Activated T-helper 1 cell treated with anti-CD3 and anti-CD28 coated beads, Interleukin-12 subunit alpha, Interleukin-12 subunit beta, Interleukin-2, Interleukin-4 antibody, amounts not matched to agents 30 ng/mL and 10 ng/mL and 1 ng/mL, durations not matched to agents 14 hours and 24 hours and 36 hours (primary cell): Measurements from ENCODE around the gene NTF3. TPM values are rescaled to one million over a fixed set of nuclear protein-coding genes. Genes with fewer than 3 reads are reported as not detected.

ENCODE experiments used
- DNase-seq: peaks from one replicate; pipeline ENCODE4 v3.0.0; 2021; ENCODE audit warnings: low spot score
- H3K27ac Mint-ChIP-seq: one replicate; pipeline ENCODE4 v1.8.0; 2021; ENCODE audit warnings: mild to moderate bottlenecking, mixed read lengths
- H3K27me3 Mint-ChIP-seq: one replicate; pipeline ENCODE4 v1.8.0; 2022; ENCODE audit warnings: mild to moderate bottlenecking, moderate library complexity, mixed read lengths; ENCODE audit not compliant: insufficient read depth
- H3K36me3 Mint-ChIP-seq: one replicate; pipeline ENCODE4 v1.8.0; 2021; ENCODE audit warnings: low read depth, mixed read lengths
- H3K4me1 Mint-ChIP-seq: one replicate; pipeline ENCODE4 v1.8.0; 2021; ENCODE audit warnings: low read depth, mixed read lengths
- H3K4me3 Mint-ChIP-seq: one replicate; pipeline ENCODE4 v1.8.0; 2021; ENCODE audit warnings: mild to moderate bottlenecking, moderate library complexity, mixed read lengths
- H3K9me3 Mint-ChIP-seq: one replicate; pipeline ENCODE4 v1.8.0; 2021; ENCODE audit warnings: mixed read lengths
- intact Hi-C: fragments of 100-400 bp; cut with micrococcal nuclease; formaldehyde crosslinking; loops from one replicate; pipeline ENCODE4 v1.15.1; 2024
- total RNA-seq: library from RNA; stranded (reverse); gene quantifications from 2 replicates; pipeline ENCODE4 v1.2.3, GENCODE V29; 2022

The NTF3 gene
- total RNA-seq, 1 donor from 2014 or later, result not detected

DNA sequence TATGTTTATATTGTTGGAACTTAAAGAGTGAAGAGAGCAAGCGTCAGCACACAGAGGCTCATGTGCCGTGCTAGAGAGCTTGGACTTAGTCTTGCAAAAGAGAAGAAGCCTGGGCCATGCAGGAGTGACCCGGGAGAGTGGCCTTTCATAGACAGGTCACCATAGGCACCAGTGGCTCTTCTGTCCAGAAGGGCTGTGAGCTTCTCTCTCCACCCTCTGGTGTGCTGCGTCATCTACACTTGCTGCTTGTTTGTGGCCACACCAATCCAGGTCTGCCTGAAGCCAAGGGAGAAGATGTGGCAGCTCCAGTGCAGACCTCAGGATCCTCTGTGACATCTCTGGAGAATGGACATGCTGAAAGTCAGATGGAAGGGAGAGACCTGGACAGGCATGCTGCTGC, 74.4 kb downstream of the NTF3 start:
- H3K27ac Mint-ChIP-seq, result no peak overlapping the region
- H3K4me3 Mint-ChIP-seq, result no peak overlapping the region
- H3K4me1 Mint-ChIP-seq, result no peaks in the 10 kb centered on the region
- no peak for DNase-seq
- no peaks in the 10 kb centered on the region for H3K36me3 Mint-ChIP-seq
- peaks cover 4% of the 10 kb centered on the region for H3K27me3 Mint-ChIP-seq
- H3K9me3 Mint-ChIP-seq, result no peaks in the 10 kb centered on the region
- intact Hi-C loops, result no loop called here

DNA sequence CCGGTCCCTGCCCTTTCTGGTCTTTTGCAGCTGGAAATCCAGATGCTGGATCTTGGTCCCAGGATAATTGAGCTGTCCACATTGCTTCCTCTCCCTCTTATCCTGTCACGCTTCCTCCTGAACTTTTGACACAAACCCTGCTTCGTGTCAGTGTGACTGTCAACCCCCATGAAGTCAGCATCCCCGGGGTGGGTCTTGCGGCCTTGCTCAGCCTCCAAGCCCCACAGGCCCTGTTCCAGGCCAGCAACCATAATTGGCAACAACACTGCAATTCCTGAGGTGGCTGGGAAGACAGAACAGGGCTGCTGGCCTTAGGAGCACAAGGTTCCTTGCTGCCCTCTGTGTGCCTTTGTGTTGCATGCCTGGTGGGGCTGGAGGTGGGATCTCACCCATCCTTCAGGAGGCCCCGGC, 74.9 kb downstream of the NTF3 start:
- Mint-ChIP-seq H3K27ac (no peak overlapping the region), H3K4me1 (no peaks in the 10 kb centered on the region), H3K36me3 (no peaks in the 10 kb centered on the region), H3K27me3 (peaks cover 4% of the 10 kb centered on the region), H3K4me3 (no peak overlapping the region), H3K9me3 (no peaks in the 10 kb centered on the region)
- intact Hi-C loops, result no loop called here
- DNase-seq, result no peak

DNA sequence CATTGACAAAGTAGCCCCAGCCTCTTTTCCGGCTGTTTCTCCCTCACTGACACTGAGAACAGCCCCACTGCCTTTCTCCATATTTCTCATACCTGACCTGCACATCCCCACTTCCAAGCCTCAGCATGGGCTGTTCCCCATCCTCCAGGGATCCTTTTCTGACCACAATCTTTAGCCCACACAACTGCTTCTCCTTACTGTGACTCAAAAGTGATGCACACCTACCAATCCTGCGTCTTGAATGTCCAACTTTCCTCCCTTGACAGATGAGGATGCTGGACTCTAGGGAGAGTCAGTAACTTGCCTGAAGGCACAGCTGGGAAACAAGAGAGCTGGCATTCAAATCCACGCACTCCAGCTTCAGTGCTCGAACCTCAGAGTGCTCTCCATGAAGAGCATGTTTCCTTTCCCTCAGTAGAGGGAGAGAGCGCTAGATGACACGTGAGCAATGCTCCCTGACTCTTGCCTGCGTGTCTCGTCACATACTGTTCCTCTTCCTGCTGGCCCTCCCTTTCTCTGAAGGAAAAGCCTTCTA, 75.6 kb downstream of the NTF3 start:
- no peak overlapping the region for H3K4me3 Mint-ChIP-seq
- H3K9me3 Mint-ChIP-seq, result no peaks in the 10 kb centered on the region
- H3K27ac Mint-ChIP-seq, result no peak overlapping the region
- H3K36me3 Mint-ChIP-seq, result no peaks in the 10 kb centered on the region
- no peak for DNase-seq
- H3K27me3 Mint-ChIP-seq, result peaks cover 4% of the 10 kb centered on the region
- intact Hi-C loops, result no loop called here
- H3K4me1 Mint-ChIP-seq, result no peaks in the 10 kb centered on the region

DNA sequence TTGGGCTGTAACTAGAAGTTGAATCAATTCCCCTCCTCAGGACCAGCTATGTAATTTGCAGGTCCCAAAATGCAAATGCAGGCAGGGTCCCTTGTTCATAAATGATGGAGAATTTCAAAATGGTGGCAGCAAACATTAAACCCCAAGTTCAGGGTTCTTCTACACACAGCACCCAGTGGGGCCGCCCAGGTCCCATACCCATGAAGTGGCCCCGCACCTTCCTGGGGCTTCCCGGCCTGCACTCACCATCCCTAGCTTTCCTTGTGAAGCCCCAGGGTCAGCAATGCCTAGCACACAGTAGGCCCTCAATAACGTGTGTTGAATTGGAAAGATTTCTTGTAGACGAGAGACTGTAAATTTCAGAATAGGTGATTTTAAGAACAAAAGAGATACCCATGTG, 76.0 kb downstream of the NTF3 start:
- intact Hi-C loops, result no loop called here
- Mint-ChIP-seq H3K27ac (no peak overlapping the region), H3K4me3 (no peak overlapping the region), H3K27me3 (peaks cover 4% of the 10 kb centered on the region), H3K9me3 (no peaks in the 10 kb centered on the region), H3K4me1 (no peaks in the 10 kb centered on the region), H3K36me3 (no peaks in the 10 kb centered on the region)
- DNase-seq, result no peak

DNA sequence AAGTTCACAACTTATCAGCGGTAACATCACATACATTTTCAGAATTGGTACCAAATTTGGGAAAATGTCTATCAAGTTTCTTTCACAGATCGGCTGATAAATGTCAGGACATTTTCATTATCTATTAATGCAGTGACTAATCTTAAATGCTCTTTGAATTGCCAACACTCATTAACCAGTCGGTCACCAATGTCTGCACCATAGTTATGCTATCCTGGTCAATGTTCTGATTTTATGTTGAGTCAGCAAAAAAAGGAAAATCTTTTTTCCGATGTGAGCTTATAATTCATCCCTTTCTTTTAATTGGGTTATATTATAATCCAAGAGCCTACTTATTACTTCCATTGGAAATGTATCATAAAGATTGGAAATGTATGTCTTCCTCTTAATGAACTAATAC, 77.2 kb downstream of the NTF3 start:
- Mint-ChIP-seq H3K27me3 (peaks cover 4% of the 10 kb centered on the region), H3K4me1 (no peaks in the 10 kb centered on the region), H3K27ac (no peak overlapping the region), H3K9me3 (no peaks in the 10 kb centered on the region), H3K36me3 (no peaks in the 10 kb centered on the region), H3K4me3 (no peak overlapping the region)
- DNase-seq, result no peak
- intact Hi-C loops, result no loop called here

DNA sequence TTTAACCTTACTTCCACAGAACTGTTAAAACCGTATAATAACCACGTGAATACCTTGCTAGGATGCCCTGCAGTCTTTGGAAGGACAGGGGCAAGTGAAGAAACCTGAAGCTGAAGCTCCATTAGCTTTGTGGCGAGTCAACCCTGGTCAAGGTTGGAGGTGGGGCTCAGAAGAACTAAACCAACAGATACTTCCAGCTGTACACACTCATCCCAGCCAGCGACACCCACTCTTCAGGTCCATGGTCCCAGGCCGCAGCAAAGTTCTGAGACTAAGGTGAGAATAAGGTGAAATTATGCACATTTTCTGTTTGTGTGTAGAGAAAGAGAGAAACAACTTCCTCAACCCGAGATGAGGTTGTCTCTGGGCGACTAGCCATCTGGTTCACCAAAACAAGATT, 77.6 kb downstream of the NTF3 start:
- no peaks in the 10 kb centered on the region for H3K36me3 Mint-ChIP-seq
- H3K4me1 Mint-ChIP-seq, result no peaks in the 10 kb centered on the region
- no peak overlapping the region for H3K27ac Mint-ChIP-seq
- DNase-seq, result no peak
- H3K9me3 Mint-ChIP-seq, result no peaks in the 10 kb centered on the region
- intact Hi-C loops, result no loop called here
- no peak overlapping the region for H3K4me3 Mint-ChIP-seq
- peaks cover 4% of the 10 kb centered on the region for H3K27me3 Mint-ChIP-seq

DNA sequence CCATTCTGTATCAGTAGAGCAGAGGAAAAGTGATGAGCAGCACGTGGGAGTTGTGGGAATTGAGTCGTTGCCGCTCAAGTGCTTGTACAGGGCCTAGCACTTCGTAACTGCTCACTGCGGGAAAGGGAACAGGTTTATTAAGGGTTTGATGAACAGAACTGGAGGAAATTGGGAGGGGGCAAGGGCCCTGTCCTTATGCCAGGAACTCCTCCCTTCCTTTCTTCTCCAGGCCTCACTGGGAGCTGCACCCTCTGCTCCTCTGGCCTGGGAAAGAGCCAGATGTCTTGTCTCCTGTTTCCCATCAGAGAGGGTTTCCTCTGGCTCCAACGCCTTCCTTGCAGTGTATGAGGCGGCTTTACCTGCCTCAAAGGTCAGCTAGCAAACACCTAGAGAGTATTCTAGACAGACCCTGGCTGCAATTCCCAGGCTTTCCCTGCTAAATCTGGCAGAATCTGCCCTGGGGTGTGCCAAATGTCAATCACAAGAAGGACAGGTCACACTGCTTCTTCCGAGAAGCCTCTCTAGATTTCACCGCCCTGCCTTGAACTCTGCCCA, 78.4 kb downstream of the NTF3 start:
- intact Hi-C loops, result no loop called here
- peaks cover 2% of the 10 kb centered on the region for H3K27me3 Mint-ChIP-seq
- no peak overlapping the region for H3K4me3 Mint-ChIP-seq
- no peak for DNase-seq
- no peaks in the 10 kb centered on the region for H3K9me3 Mint-ChIP-seq
- H3K27ac Mint-ChIP-seq, result no peak overlapping the region
- no peaks in the 10 kb centered on the region for H3K36me3 Mint-ChIP-seq
- H3K4me1 Mint-ChIP-seq, result no peaks in the 10 kb centered on the region

DNA sequence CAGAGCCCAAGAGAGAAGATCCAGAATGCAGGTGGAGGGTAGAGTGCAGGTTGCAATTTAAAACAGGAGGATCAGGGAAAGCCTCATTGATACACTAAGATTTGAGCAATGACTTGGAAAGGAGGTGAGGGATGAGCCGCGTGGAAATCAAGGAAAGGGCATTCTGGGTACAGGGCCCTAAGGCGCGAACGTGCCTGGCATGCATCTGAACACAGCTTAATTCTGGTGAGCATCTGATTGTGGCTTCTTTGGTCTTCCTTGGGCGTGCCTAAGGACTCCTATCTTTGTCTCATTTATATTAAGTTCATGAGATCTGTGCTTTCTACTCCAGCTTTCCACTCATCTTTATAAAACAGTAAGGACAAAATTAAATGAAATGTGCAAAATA, 79.3 kb downstream of the NTF3 start:
- DNase-seq, result no peak
- Mint-ChIP-seq H3K4me1 (no peaks in the 10 kb centered on the region), H3K4me3 (no peak overlapping the region), H3K27me3 (peaks cover 2% of the 10 kb centered on the region), H3K27ac (no peak overlapping the region), H3K36me3 (no peaks in the 10 kb centered on the region), H3K9me3 (no peaks in the 10 kb centered on the region)
- intact Hi-C loops, result no loop called here

DNA sequence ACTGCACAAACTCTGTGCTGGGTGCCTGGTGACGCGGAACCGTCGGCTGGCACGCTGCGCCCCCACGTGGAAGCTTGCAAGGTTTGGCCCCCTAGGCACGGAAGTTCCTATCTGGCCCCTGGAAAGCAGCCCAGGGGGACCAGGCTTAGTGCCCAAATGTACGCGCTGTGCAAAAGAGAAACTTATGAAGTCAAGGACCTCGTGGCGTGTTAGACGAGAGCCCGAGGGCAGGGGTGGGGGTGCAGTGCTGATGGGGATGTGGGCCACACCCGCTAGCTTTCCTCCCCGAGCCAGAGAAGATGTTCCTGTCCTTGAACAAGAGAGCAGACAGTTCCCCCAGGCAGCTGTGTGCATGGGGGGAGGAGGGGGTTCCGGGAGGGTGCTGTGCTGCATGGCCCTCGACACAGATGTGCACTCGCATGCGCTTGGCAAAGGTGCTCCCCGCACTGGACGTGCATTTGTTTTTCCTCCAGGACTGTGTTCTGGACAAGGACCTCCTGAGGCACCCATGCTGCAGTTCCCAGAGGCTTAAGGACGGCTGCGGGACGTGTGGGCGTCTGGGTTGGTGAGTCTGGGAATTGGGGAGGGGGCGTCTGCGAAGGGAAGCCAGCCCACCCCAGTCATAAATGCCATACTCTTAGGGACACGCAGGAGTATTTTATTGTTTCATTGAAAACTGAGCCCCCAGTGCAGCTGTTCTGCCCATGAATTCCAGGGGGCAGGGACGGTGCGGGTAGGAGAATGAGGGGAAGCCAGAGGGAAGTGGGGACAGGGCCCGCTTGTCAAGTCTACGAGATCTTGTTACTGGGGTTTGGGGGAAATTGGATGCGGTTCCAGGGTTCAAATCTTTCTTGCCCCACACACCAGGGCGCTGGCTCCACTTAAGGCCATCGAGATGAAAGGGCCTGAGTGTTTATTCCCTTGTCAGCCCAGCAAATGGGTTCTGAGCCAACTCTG, 80.0 kb downstream of the NTF3 start:
- intact Hi-C loops, result no loop called here
- Mint-ChIP-seq H3K36me3 (no peaks in the 10 kb centered on the region), H3K9me3 (no peaks in the 10 kb centered on the region), H3K27me3 (peaks cover 2% of the 10 kb centered on the region), H3K4me3 (no peak overlapping the region), H3K27ac (no peak overlapping the region), H3K4me1 (no peaks in the 10 kb centered on the region)
- no peak for DNase-seq

DNA sequence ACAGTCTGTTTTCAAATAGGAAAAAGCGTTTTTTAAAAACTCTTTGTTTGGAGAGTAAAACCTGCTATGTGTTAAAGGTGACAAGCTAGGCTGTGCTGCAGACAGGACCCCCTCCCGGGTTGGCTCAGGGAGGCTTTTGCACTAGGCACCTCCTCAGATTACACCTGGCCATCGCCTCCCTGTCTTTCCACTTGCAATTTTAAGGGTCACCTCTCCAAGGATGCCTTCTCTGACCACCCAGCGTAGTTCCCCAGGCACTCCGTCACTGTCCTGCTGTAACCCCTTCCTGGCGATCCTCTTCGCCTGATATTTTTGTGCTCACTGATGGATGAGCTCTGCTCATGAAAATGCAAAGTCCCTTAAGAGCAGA, 80.7 kb downstream of the NTF3 start:
- H3K27ac Mint-ChIP-seq, result no peak overlapping the region
- intact Hi-C loops, result no loop called here
- no peaks in the 10 kb centered on the region for H3K9me3 Mint-ChIP-seq
- no peaks in the 10 kb centered on the region for H3K36me3 Mint-ChIP-seq
- DNase-seq, result no peak
- no peaks in the 10 kb centered on the region for H3K4me1 Mint-ChIP-seq
- H3K27me3 Mint-ChIP-seq, result peaks cover 2% of the 10 kb centered on the region
- no peak overlapping the region for H3K4me3 Mint-ChIP-seq

DNA sequence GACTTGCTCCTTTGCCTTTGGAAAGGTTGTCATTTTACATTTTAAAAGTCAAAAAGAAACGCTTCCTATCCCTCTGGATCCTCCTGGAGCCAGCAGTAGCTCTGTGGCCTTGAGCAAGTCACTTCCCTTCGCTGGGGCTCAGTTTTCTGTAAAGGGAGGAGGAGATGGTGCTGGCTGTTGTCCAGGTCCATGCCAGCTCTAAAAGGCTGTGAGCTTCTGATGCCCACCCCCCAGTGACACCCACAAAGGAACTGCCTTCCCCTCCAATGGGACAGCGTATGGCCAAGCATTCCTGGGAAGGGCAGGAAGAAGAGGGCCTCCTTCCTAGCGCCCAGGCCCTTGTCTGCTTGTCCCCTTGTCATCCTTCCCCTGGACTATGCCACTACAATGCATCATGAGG, 81.5 kb downstream of the NTF3 start:
- H3K36me3 Mint-ChIP-seq, result no peaks in the 10 kb centered on the region
- no peaks in the 10 kb centered on the region for H3K4me1 Mint-ChIP-seq

DNA sequence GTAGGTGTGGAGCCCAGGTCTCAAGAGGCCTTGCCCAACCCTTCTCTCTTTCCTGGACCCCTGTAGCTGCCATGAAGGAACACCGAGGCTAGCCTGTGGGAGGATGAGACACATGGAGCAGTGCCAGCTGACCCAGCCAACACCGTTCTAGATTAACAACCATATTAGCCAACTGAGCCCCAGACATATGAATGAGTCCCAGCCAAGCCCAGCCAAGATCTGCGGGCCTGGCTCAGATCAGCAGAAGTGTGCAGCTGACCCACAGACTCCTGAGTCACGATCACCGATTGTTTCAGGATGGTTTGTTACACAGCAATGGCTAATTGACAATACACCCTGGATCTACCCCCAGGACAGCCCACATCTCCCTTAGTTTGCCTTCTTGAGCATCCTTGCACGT, 82.1 kb downstream of the NTF3 start:
- Mint-ChIP-seq H3K4me3 (no peak overlapping the region), H3K4me1 (no peaks in the 10 kb centered on the region), H3K27ac (no peak overlapping the region), H3K36me3 (no peaks in the 10 kb centered on the region), H3K9me3 (no peaks in the 10 kb centered on the region), H3K27me3 (peaks cover 2% of the 10 kb centered on the region)
- intact Hi-C loops, result no loop called here
- DNase-seq, result no peak

More for the DNA sequence above, 81.5 kb downstream of the NTF3 start:
- peaks cover 2% of the 10 kb centered on the region for H3K27me3 Mint-ChIP-seq
- no peaks in the 10 kb centered on the region for H3K9me3 Mint-ChIP-seq
- intact Hi-C loops, result no loop called here
- no peak for DNase-seq
- no peak overlapping the region for H3K27ac Mint-ChIP-seq
- no peak overlapping the region for H3K4me3 Mint-ChIP-seq

DNA sequence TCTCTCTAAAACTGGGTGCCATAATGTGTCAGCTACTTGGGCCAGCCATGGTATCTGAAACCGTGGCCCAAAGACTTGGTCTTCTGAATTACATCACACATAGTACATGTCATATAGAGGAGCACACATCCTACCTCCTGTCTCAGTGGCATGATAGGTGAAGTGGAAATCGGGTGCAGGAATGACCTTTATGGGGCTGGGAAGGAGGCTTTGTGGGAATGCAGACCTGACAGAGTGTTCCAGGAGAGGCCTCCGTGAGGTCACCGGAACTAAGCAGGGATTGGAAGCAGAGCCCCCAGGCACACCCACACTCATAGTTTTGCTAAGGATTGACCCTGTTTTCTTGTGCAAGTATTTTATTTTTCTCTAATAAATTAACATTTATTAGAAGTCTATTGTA, 82.6 kb downstream of the NTF3 start:
- no peaks in the 10 kb centered on the region for H3K36me3 Mint-ChIP-seq
- intact Hi-C loops, result no loop called here
- no peaks in the 10 kb centered on the region for H3K9me3 Mint-ChIP-seq
- H3K4me3 Mint-ChIP-seq, result no peak overlapping the region
- H3K27ac Mint-ChIP-seq, result no peak overlapping the region
- DNase-seq, result no peak
- no peaks in the 10 kb centered on the region for H3K4me1 Mint-ChIP-seq
- H3K27me3 Mint-ChIP-seq, result peaks cover 2% of the 10 kb centered on the region
